ENCODE measurements around the gene COG4.

- no peak for TF ChIP-seq ZNF544 (tag by site-specific recombination; IDR thresholded peaks at IDR 0.05)
- TF ChIP-seq INSM2 (tag by site-specific recombination; IDR thresholded peaks at IDR 0.05), result no peak
- TF ChIP-seq ZNF639 (tag by site-specific recombination; IDR thresholded peaks at IDR 0.05), result peak; percentile 70
- no peak for TF ChIP-seq ZNF677 (tag by site-specific recombination; IDR thresholded peaks at IDR 0.05)
- TF ChIP-seq ZNF660 (tag by site-specific recombination; IDR thresholded peaks at IDR 0.05), result no peak
- TF ChIP-seq CTCF (tag by site-specific recombination; IDR thresholded peaks at IDR 0.05), result peak; percentile 63
- no peak for TF ChIP-seq ZNF549 (tag by site-specific recombination; IDR thresholded peaks at IDR 0.05)
- no peak for TF ChIP-seq REST (tag by site-specific recombination; IDR thresholded peaks at IDR 0.05)
- TF ChIP-seq ZSCAN30 (tag by site-specific recombination; IDR thresholded peaks at IDR 0.05), result 0 out of 2 replicates have a peak, but pooled peaks have one; percentile 41
Measured at GRCh38 chr16:70438969-70439862, 84.1 kb downstream of the COG4 start, which contains the start of gene ST3GAL2.
